ENCODE data around the gene GPR65. TPM values are rescaled to one million over a fixed set of nuclear protein-coding genes. Genes with fewer than 3 reads are reported as not detected.

The GPR65 gene
- total RNA-seq, 4 donors from 2014 or later = 0.23 to 0.25 (median 0.23) TPM; not detected in 1

DNA sequence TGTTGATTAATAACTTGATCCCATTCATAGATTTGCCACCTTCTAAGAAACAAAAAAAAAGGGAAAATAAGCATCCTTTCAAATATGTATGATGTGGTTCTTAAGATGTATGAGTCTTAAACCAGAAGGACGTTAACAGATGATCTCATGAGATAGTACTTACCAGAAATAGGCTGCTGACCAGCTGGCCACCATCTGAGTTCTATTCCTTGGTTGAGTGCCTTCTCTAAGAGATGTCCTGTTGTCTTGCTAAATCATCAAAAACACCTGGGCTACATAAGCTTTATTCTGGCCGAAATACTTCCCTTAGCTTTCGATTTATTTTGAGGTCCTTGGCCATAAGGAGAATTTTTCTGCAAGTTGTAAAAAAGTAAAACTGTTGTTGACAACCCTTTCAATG, 55.6 kb downstream of the GPR65 start:
- WGBS, 2 donors = 61 to 65% methylated on average over 3 of the region's 3 CpGs
- no peak for DNase-seq (ENCODE audit: low spot score in 2 of 2)
- no peak overlapping the region for H3K4me3 ChIP-seq (ENCODE audit: low read depth, poor library complexity, severe bottlenecking)
- intact Hi-C loops (cut with DNase I; ENCODE audit: low total_unique reads) = no loop called here
- no peak for TF ChIP-seq CTCF (IDR thresholded peaks at IDR 0.05)
- no peak for TF ChIP-seq POLR2A (IDR thresholded peaks at IDR 0.05)

GRCh38 chr14:88063811-88064210, 58.9 kb downstream of the GPR65 start:
- intact Hi-C loops (cut with DNase I; ENCODE audit: low total_unique reads) = no loop called here
- 51 to 68% methylated on average over 2 of the region's 2 CpGs for WGBS, 2 donors
- DNase-seq (ENCODE audit: low spot score in 2 of 2) = no peak
- no peak overlapping the region for H3K4me3 ChIP-seq (ENCODE audit: low read depth, poor library complexity, severe bottlenecking)
- TF ChIP-seq CTCF (IDR thresholded peaks at IDR 0.05) = no peak
- no peak for TF ChIP-seq POLR2A (IDR thresholded peaks at IDR 0.05)

Other genes starting within 250 kb of the GPR65 start
- gene GALC, start 12.0 kb upstream of the GPR65 start, total RNA-seq = 10 to 100 TPM; 10.7 to 31.2 (median 24.0) TPM

Data from lower leg skin (tissue), 4 donors.